ENCODE results near the gene CSK. TPM values are rescaled to one million over a fixed set of nuclear protein-coding genes. Genes with fewer than 3 reads are reported as not detected.
A peak's percentile ranks its signal among the peaks of the same experiment; 100 is the strongest.

Gene CSK
- total RNA-seq, 4 donors from 2014 or later = 6.4 to 11.7 (median 10.8) TPM

DNA sequence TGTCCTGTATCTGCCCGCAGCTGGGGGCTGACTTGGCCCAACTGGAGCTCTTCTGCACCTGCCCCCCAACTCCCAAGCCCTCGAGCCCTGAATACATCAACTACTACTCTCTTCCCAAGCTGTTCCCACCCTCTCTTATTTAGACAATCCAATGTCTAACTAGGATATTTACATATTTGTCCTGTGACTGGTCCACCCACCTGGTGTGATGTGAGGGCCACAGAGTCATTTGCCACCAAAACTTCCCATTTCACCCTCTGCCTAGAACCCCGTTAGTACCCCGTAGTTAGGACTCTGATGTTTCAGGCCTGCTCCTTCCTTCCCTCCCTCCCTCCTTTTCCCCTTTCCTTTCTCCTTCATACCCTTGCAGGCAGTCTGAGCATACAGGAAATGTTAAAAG is 50.9 kb downstream of the CSK start:
- H3K27ac ChIP-seq = no peak overlapping the region
- intact Hi-C loops (cut with DNase I; ENCODE audit: low total_unique reads) = no loop called here
- H3K4me3 ChIP-seq = no peak overlapping the region
- in situ Hi-C loops (cut with MboI; ENCODE audit: low sequenced_read_pairs in 4 of 4) = no loop called here
- no peaks in the 10 kb centered on the region for H3K9me3 ChIP-seq
- H3K4me1 ChIP-seq = peaks cover 16 to 19% of the 10 kb centered on the region in 2 donors
- H3K27me3 ChIP-seq = peaks cover 0 to 1% (median 0%) of the 10 kb centered on the region in 3 donors
- no peak for TF ChIP-seq POLR2A (IDR thresholded peaks at IDR 0.05)
- TF ChIP-seq, protein P1, sequence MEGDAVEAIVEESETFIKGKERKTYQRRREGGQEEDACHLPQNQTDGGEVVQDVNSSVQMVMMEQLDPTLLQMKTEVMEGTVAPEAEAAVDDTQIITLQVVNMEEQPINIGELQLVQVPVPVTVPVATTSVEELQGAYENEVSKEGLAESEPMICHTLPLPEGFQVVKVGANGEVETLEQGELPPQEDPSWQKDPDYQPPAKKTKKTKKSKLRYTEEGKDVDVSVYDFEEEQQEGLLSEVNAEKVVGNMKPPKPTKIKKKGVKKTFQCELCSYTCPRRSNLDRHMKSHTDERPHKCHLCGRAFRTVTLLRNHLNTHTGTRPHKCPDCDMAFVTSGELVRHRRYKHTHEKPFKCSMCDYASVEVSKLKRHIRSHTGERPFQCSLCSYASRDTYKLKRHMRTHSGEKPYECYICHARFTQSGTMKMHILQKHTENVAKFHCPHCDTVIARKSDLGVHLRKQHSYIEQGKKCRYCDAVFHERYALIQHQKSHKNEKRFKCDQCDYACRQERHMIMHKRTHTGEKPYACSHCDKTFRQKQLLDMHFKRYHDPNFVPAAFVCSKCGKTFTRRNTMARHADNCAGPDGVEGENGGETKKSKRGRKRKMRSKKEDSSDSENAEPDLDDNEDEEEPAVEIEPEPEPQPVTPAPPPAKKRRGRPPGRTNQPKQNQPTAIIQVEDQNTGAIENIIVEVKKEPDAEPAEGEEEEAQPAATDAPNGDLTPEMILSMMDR (IDR thresholded peaks at IDR 0.05 in 4 of 5, conservative IDR thresholded peaks at IDR 0.05 in 1 of 5) = no peak
- ATAC-seq (no peak), DNase-seq (no peak)
- peaks cover 0 to 5% of the 10 kb centered on the region in 2 donors for H3K36me3 ChIP-seq

DNA sequence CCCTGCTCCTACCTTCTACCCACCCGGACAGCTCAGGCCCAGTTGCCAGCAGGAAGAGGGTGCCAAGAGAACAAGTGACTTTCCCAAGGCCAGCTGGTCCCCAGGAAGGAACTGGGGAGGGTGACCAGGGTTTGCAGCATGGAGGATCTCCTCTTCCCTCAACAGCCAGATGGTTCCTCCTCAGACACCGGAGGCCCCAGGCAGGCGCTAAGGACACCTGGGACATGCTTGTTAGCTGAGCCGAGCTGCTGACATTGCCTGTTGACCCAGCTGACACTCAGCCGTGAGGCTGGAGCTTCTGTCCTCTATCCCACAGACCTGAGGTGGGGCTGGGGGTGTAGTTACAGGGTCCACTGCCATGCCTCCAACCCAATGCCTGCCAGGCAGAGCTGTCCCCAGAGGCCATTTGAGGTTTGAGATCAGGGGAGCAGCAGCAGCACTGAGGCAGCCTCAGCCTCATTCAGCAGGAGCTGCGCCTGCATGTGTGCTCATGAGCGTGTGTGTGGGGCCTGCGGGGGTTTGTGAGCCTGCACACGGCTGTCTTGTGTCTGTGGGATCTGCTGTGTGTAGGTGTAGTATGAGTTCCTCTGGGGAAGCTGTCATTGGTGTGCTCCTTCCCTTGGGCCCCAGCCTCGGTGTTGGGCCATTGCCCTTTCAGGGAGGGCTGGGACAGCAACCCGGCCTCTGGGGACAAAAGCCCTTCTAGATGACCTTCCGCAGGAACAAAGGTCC is 51.7 kb downstream of the CSK start:
- no peak for DNase-seq
- H3K27me3 ChIP-seq = no peaks in the 10 kb centered on the region
- H3K9me3 ChIP-seq = no peaks in the 10 kb centered on the region
- peaks cover 16 to 19% of the 10 kb centered on the region in 2 donors for H3K4me1 ChIP-seq
- no peak for ATAC-seq
- intact Hi-C loops (cut with DNase I; ENCODE audit: low total_unique reads) = loop anchor here (2.0 kb wide), 1 partner anchor 63 kb away; no protein-coding TSS in a partner anchor
- in situ Hi-C loops (cut with MboI; ENCODE audit: low sequenced_read_pairs in 4 of 4) = no loop called here
- H3K4me3 ChIP-seq = no peak overlapping the region
- peaks cover 0 to 10% of the 10 kb centered on the region in 2 donors for H3K36me3 ChIP-seq
- no peak overlapping the region for H3K27ac ChIP-seq
- TF ChIP-seq POLR2A (IDR thresholded peaks at IDR 0.05) = no peak
- TF ChIP-seq, protein P1 (IDR thresholded peaks at IDR 0.05 in 4 of 5, conservative IDR thresholded peaks at IDR 0.05 in 1 of 5) = no peak

DNA sequence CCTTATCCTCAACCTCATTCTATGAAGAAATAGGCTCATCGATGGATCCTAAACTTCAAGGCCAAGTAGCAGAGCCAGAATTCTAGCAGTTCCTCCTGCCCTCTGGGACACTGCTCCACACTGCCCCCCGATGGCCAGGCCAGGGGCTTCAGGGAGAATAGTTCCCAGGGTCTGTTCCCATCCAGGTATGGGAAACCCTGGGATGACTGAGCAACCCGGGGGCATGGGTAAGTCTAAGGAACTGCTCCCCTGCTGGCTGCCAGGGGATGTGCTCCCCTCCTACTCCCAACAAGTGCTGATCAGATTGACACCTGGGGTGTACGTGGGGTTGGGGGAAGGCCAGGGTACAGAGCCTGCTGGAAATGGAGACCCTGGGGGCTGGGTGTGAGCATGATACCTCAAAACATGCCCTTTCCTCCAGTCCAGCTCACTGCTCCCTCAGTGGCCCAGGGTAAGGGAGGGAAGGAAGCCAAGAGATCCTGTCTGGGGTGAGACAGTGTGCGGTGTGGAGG is 53.5 kb downstream of the CSK start:
- Histone ChIP-seq H3K9me3 (no peaks in the 10 kb centered on the region), H3K4me1 (peaks cover 16 to 19% of the 10 kb centered on the region in 2 donors), H3K4me3 (no peak overlapping the region), H3K27ac (no peak overlapping the region), H3K36me3 (peaks cover 0 to 16% of the 10 kb centered on the region in 2 donors), H3K27me3 (no peaks in the 10 kb centered on the region)
- TF ChIP-seq, protein P1 (IDR thresholded peaks at IDR 0.05 in 4 of 5, conservative IDR thresholded peaks at IDR 0.05 in 1 of 5) = peak; percentile 61 to 80 (median 71)
- no peak for TF ChIP-seq POLR2A (IDR thresholded peaks at IDR 0.05)
- ATAC-seq (peak; percentile 40 to 57), DNase-seq (peak in 1 of 2 donors; percentile 56)
- in situ Hi-C loops (cut with MboI; ENCODE audit: low sequenced_read_pairs in 4 of 4) = no loop called here
- intact Hi-C loops (cut with DNase I; ENCODE audit: low total_unique reads) = loop anchor here (2.0 kb wide), 1 partner anchor 65 kb away; no protein-coding TSS in a partner anchor

DNA sequence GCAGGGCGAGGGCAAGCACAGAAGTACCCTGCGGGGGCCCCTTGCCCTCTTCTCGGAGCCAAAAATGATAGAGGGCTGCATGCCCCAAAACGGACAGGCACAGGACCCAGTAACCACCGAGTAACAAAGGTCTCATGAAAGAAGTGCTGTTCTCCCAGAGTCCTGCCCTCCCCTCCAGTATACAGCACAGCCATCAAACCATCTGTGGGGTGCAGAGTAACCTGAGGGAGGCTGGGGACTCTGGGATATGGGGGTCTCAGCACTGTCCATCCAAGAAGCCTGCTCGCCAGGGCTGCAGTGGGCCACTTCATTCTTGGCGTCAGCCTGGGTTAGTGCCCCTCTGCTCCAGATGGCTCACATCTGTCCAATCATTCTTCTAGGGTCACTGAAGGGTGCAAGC is 55.0 kb downstream of the CSK start:
- intact Hi-C loops (cut with DNase I; ENCODE audit: low total_unique reads) = no loop called here
- H3K9me3 ChIP-seq = no peaks in the 10 kb centered on the region
- in situ Hi-C loops (cut with MboI; ENCODE audit: low sequenced_read_pairs in 4 of 4) = no loop called here
- peaks cover 0 to 26% of the 10 kb centered on the region in 2 donors for H3K36me3 ChIP-seq
- DNase-seq = no peak
- no peak for ATAC-seq
- peaks cover 8 to 9% of the 10 kb centered on the region in 2 donors for H3K4me1 ChIP-seq
- TF ChIP-seq, protein P1 (IDR thresholded peaks at IDR 0.05 in 4 of 5, conservative IDR thresholded peaks at IDR 0.05 in 1 of 5) = no peak
- TF ChIP-seq POLR2A (IDR thresholded peaks at IDR 0.05) = no peak
- H3K4me3 ChIP-seq = no peak overlapping the region
- H3K27ac ChIP-seq = no peak overlapping the region
- H3K27me3 ChIP-seq = no peaks in the 10 kb centered on the region

Data from gastrocnemius medialis (tissue), 4 donors.